IMR-90 (cell line): ENCODE measurements around the gene RYR2. TPM values are rescaled to one million over a fixed set of nuclear protein-coding genes. Genes with fewer than 3 reads are reported as not detected.

Experiments used
- ATAC-seq: fragments of 200-7000 bp; cut with Tn5 transposase; 2 replicates; pipeline ENCODE4 v1.9.1; 2020; ENCODE audit warnings: low read depth, mild to moderate bottlenecking, moderate library complexity
- BruUV-seq: library from RNA; stranded (reverse); fragments of 400-500 nt; replicated peaks from 2 replicates; lab custom pipeline; 2021; lab: Mats Ljungman, UMichigan
- CTCF ChIA-PET: fragments of 300-600 bp; formaldehyde crosslinking; extraction: SDS; loops from one replicate; lab custom pipeline; 2021; ENCODE audit warnings: antibody characterized with exemption; lab: Yijun Ruan, JAX
- POLR2A ChIA-PET: fragments of 300-600 bp; sonication (Branson Sonifier 250); formaldehyde crosslinking; loops from one replicate; lab custom pipeline; 2022; ENCODE audit warnings: antibody characterized with exemption; ENCODE audit not compliant: unreplicated experiment; lab: Charles Lee
- DNase-seq: peaks from one replicate; pipeline ENCODE4 v3.0.0; 2013
- H2AFZ ChIP-seq: replicated peaks from 2 replicates; pipeline ENCODE3; 2013; ENCODE audit warnings: low read length, mild to moderate bottlenecking; ENCODE audit not compliant: poor library complexity
- H2AK5ac ChIP-seq: 2 replicates; pipeline ENCODE4 v1.6.1; 2013; ENCODE audit warnings: low read depth, low read length, inconsistent platforms
- H2AK9ac ChIP-seq: replicated peaks from 2 replicates; pipeline ENCODE3; 2013; ENCODE audit warnings: mild to moderate bottlenecking, low read depth, low read length, moderate library complexity; ENCODE audit not compliant: poor library complexity
- H2BK120ac ChIP-seq: 2 replicates; pipeline ENCODE4 v1.6.1; 2013; ENCODE audit warnings: low read depth, low read length, inconsistent platforms
- H2BK15ac ChIP-seq: 3 replicates; pipeline ENCODE4 v1.6.1; 2013; ENCODE audit warnings: low read depth, low read length, inconsistent platforms
- H2BK20ac ChIP-seq: 2 replicates; pipeline ENCODE4 v1.6.1; 2013; ENCODE audit warnings: low read depth, mild to moderate bottlenecking, inconsistent platforms, low read length, moderate library complexity
- H2BK5ac ChIP-seq: 2 replicates; pipeline ENCODE4 v1.6.1; 2013; ENCODE audit warnings: mild to moderate bottlenecking, low read depth, low read length, inconsistent platforms; ENCODE audit not compliant: poor library complexity, severe bottlenecking
- H3K14ac ChIP-seq: replicated peaks from 2 replicates; pipeline ENCODE4 v1.6.1; 2013; ENCODE audit warnings: low read depth, low read length, inconsistent platforms
- H3K18ac ChIP-seq: 2 replicates; pipeline ENCODE4 v1.6.1; 2013; ENCODE audit warnings: low read depth, low read length, control low read depth
- H3K23ac ChIP-seq: 2 replicates; pipeline ENCODE4 v1.6.1; 2013; ENCODE audit warnings: low read depth, low read length, inconsistent platforms
- H3K27ac ChIP-seq: 2 replicates; pipeline ENCODE4 v1.5.1; 2013; ENCODE audit warnings: mild to moderate bottlenecking, control low read depth, low read length; ENCODE audit not compliant: insufficient read depth
- H3K27me3 ChIP-seq: 2 replicates; pipeline ENCODE4 v1.6.1; 2013; ENCODE audit warnings: low read length; ENCODE audit not compliant: control insufficient read depth, insufficient read depth
- H3K36me3 ChIP-seq: 2 replicates; pipeline ENCODE4 v1.6.1; 2013; ENCODE audit warnings: low read length, mixed read lengths; ENCODE audit not compliant: control insufficient read depth, insufficient read depth
- H3K4ac ChIP-seq: 2 replicates; pipeline ENCODE4 v1.6.1; 2013; ENCODE audit warnings: low read depth, low read length, inconsistent platforms
- H3K4me1 ChIP-seq: 2 replicates; pipeline ENCODE4 v1.6.1; 2013; ENCODE audit warnings: low read length, mixed read lengths; ENCODE audit not compliant: control insufficient read depth, insufficient read depth
- H3K4me2 ChIP-seq: 2 replicates; pipeline ENCODE4 v1.6.1; 2013; ENCODE audit warnings: low read depth, mild to moderate bottlenecking, control low read depth, low read length, moderate library complexity
- H3K4me3 ChIP-seq: 2 replicates; pipeline ENCODE4 v1.5.1; 2013; ENCODE audit warnings: low read depth, mild to moderate bottlenecking, control low read depth, low read length, moderate library complexity; ENCODE audit not compliant: insufficient read depth
- H3K56ac ChIP-seq: 2 replicates; pipeline ENCODE4 v1.6.1; 2013; ENCODE audit warnings: low read length, inconsistent platforms; ENCODE audit not compliant: insufficient read depth; ENCODE audit errors: extremely low read depth
- H3K79me1 ChIP-seq, 2 experiments: 2 replicates each; pipeline ENCODE4 v1.6.1; 2013; ENCODE audit warnings: low read length in 2 of 2, inconsistent platforms in 1 of 2, low read depth in 1 of 2
- H3K9ac ChIP-seq: 2 replicates; pipeline ENCODE4 v1.6.1; 2013; ENCODE audit warnings: low read depth, low read length, control low read depth
- H3K9me1 ChIP-seq: 2 replicates; pipeline ENCODE4 v1.6.1; 2013; ENCODE audit warnings: low read length, inconsistent platforms; ENCODE audit not compliant: insufficient read depth
- H3K9me3 ChIP-seq: 2 replicates; pipeline ENCODE4 v1.6.1; 2013; ENCODE audit warnings: low read length; ENCODE audit not compliant: control insufficient read depth, insufficient read depth
- H4K20me1 ChIP-seq: 2 replicates; pipeline ENCODE4 v1.6.1; 2013; ENCODE audit warnings: low read length, inconsistent platforms; ENCODE audit not compliant: insufficient read depth
- H4K5ac ChIP-seq: 2 replicates; pipeline ENCODE4 v1.6.1; 2013; ENCODE audit warnings: mild to moderate bottlenecking, low read depth, low read length, control low read depth
- H4K8ac ChIP-seq, 2 experiments: 2 replicates each; pipeline ENCODE4 v1.6.1; 2013; ENCODE audit warnings: low read depth in 2 of 2, low read length in 2 of 2, control low read depth in 1 of 2, inconsistent platforms in 1 of 2
- H4K91ac ChIP-seq: 2 replicates; pipeline ENCODE4 v1.6.1; 2013; ENCODE audit warnings: low read depth, low read length, inconsistent platforms; ENCODE audit not compliant: insufficient read depth
- ELK1 ChIP-seq: fragments of 150-350 bp; IDR thresholded peaks from 2 replicates; pipeline ENCODE4 v1.6.1; 2016; ENCODE audit warnings: low read depth, mild to moderate bottlenecking, low read length, moderate library complexity, borderline replicate concordance
- MAFK ChIP-seq: IDR thresholded peaks from 2 replicates; pipeline ENCODE4 v1.6.1; 2012; ENCODE audit warnings: low read depth, low read length, improper control_type of control experiment
- whole genome bisulfite sequencing, 2 experiments: methylation state at CpG; one replicate each; pipeline versions ENCODE4 v1.1.5 to v1.1.7; 2013; ENCODE audit warnings: missing lambda C conversion rate in 2 of 2; ENCODE audit not compliant: insufficient read length in 1 of 2; ENCODE audit errors: extremely low coverage in 2 of 2; 5-methylcytosine and 5-hydroxymethylcytosine counted together
- dilution Hi-C: fragments of 300-500 bp; cut with HindIII; formaldehyde crosslinking; loops from one replicate; pipeline ENCODE4 v1.14.3; 2018; ENCODE audit warnings: low sequenced_read_pairs; ENCODE audit not compliant: unreplicated experiment
- in situ Hi-C: fragments of 300-500 bp; cut with MboI; formaldehyde crosslinking; loops from 3 replicates; pipeline ENCODE4 v1.14.3; 2019; ENCODE audit warnings: low sequenced_read_pairs, inconsistent platforms, mixed read lengths
- intact Hi-C: fragments of 100-400 bp; cut with micrococcal nuclease; formaldehyde crosslinking; loops from 2 replicates; pipeline ENCODE4 v1.10.0; 2022
- polyA plus RNA-seq, 3 experiments: library from polyadenylated mRNA; depleted of rRNA; stranded (reverse); fragments of >200 nt; gene quantifications; 2 replicates each; pipeline ENCODE4 v1.2.3, GENCODE V29; 2012; ENCODE audit warnings: low replicate concordance in 1 of 3
- total RNA-seq: library from RNA; depleted of rRNA; stranded (reverse); fragments of >200 nt; gene quantifications from 2 replicates; pipeline ENCODE4 v1.2.3, GENCODE V29; 2012

RYR2 gene
- total and polyA plus RNA-seq, 2 of the 4 experiments (the other 2 are of a cell fraction), result not detected

GRCh38 chr1:237244778-237245177, 202.8 kb downstream of the RYR2 start:
- no peak overlapping the region for H4K91ac ChIP-seq
- H3K4me1 ChIP-seq, result no peaks in the 10 kb centered on the region
- in situ Hi-C loops, result no loop called here
- H2BK15ac ChIP-seq, result no peak overlapping the region
- no peaks in the 10 kb centered on the region for H3K9me1 ChIP-seq
- no peak overlapping the region for H3K4ac ChIP-seq
- H2AK9ac ChIP-seq, result no peak overlapping the region
- peaks cover 8% of the 10 kb centered on the region for H3K9me3 ChIP-seq
- no peak overlapping the region for H2AK5ac ChIP-seq
- H2BK120ac ChIP-seq, result no peak overlapping the region
- H2BK5ac ChIP-seq, result no peak overlapping the region
- no peak overlapping the region for H3K4me2 ChIP-seq
- H3K79me1 ChIP-seq, result no peaks in the 10 kb centered on the region
- POLR2A ChIA-PET, result no interaction called here
- no peak overlapping the region for H3K14ac ChIP-seq
- no peak overlapping the region for H3K56ac ChIP-seq
- no peaks in the 10 kb centered on the region for H4K20me1 ChIP-seq
- H4K8ac ChIP-seq, result no peak overlapping the region
- no peaks in the 10 kb centered on the region for H3K36me3 ChIP-seq
- H2BK20ac ChIP-seq, result no peak overlapping the region
- intact Hi-C loops, result no loop called here
- H3K9ac ChIP-seq, result no peak overlapping the region
- DNase-seq (no peak), ATAC-seq (no peak)
- no peak overlapping the region for H3K4me3 ChIP-seq
- no peak overlapping the region for H2AFZ ChIP-seq
- H3K23ac ChIP-seq, result no peak overlapping the region
- WGBS, 2 experiments, result no CpG with 5 or more reads among the region's 4 CpGs
- CTCF ChIA-PET, result no interaction called here
- H3K27ac ChIP-seq, result no peak overlapping the region
- H3K27me3 ChIP-seq, result no peaks in the 10 kb centered on the region
- H3K18ac ChIP-seq, result no peak overlapping the region
- dilution Hi-C loops, result no loop called here
- TF ChIP-seq MAFK (peak; percentile 36; the same call in 1 of the 2 replicates), ELK1 (no peak)
- H4K5ac ChIP-seq, result no peak overlapping the region
- BruUV-seq, result no TSS peak
